Cortex of kidney (tissue), 1 donor: ENCODE data around the gene CACNA2D3.

ENCODE experiments used
- DNase-seq: peaks from one replicate; lab custom pipeline; 2025; lab: John Stamatoyannopoulos, UW

The CACNA2D3 gene

GRCh38 chr3:55007971-55008370, 885.6 kb downstream of the CACNA2D3 start:
- no peak for DNase-seq

- no peak for DNase-seq
Measured at GRCh38 chr3:55009372-55009771, 887.0 kb downstream of the CACNA2D3 start.

- DNase-seq = no peak
Measured at GRCh38 chr3:55012091-55012490, 889.7 kb downstream of the CACNA2D3 start.

GRCh38 chr3:55013145-55013925, 891.0 kb downstream of the CACNA2D3 start:
- DNase-seq = no peak

- no peak for DNase-seq
Measured at GRCh38 chr3:55014081-55014480, 891.7 kb downstream of the CACNA2D3 start.

GRCh38 chr3:55014906-55015305, 892.6 kb downstream of the CACNA2D3 start:
- no peak for DNase-seq

GRCh38 chr3:55017876-55018275, 895.5 kb downstream of the CACNA2D3 start:
- no peak for DNase-seq

GRCh38 chr3:55030938-55031337, 908.6 kb downstream of the CACNA2D3 start:
- DNase-seq = no peak

GRCh38 chr3:55036883-55037577, 914.7 kb downstream of the CACNA2D3 start:
- no peak for DNase-seq

- DNase-seq = no peak
Measured at GRCh38 chr3:55042591-55042990, 920.2 kb downstream of the CACNA2D3 start.

GRCh38 chr3:55044486-55044885, 922.1 kb downstream of the CACNA2D3 start:
- no peak for DNase-seq

- no peak for DNase-seq
Measured at GRCh38 chr3:55059027-55059629, 936.8 kb downstream of the CACNA2D3 start.

GRCh38 chr3:55060896-55061719, 938.8 kb downstream of the CACNA2D3 start:
- no peak for DNase-seq

GRCh38 chr3:55061720-55062034, 939.3 kb downstream of the CACNA2D3 start:
- no peak for DNase-seq

GRCh38 chr3:55064164-55064563, 941.8 kb downstream of the CACNA2D3 start:
- no peak for DNase-seq

- no peak for DNase-seq
Measured at GRCh38 chr3:55065331-55065730, 943.0 kb downstream of the CACNA2D3 start.

- no peak for DNase-seq
Measured at GRCh38 chr3:55066551-55067047, 944.2 kb downstream of the CACNA2D3 start.

- DNase-seq = no peak
Measured at GRCh38 chr3:55069950-55070349, 947.6 kb downstream of the CACNA2D3 start.

GRCh38 chr3:55074796-55075195, 952.4 kb downstream of the CACNA2D3 start:
- DNase-seq = no peak

- no peak for DNase-seq
Measured at GRCh38 chr3:55075846-55076245, 953.5 kb downstream of the CACNA2D3 start.

- no peak for DNase-seq
Measured at GRCh38 chr3:55077726-55078125, 955.4 kb downstream of the CACNA2D3 start.

GRCh38 chr3:55078876-55079275, 956.5 kb downstream of the CACNA2D3 start:
- DNase-seq = no peak
